ES-I3 (cell line): ENCODE measurements around the gene IFIT3.

Experiments used
- H3K36me3 ChIP-seq: 2 replicates; pipeline ENCODE4 v1.6.1; 2013; ENCODE audit warnings: mild to moderate bottlenecking, low read length, control low read depth, moderate library complexity; ENCODE audit not compliant: insufficient read depth
- H3K4me1 ChIP-seq: 2 replicates; pipeline ENCODE4 v1.6.1; 2013; ENCODE audit warnings: mild to moderate bottlenecking, control low read depth, low read length; ENCODE audit not compliant: insufficient read depth
- H3K9ac ChIP-seq: 2 replicates; pipeline ENCODE4 v1.6.1; 2013; ENCODE audit warnings: low read depth, mild to moderate bottlenecking, low read length, moderate library complexity
- H3K9me3 ChIP-seq: 2 replicates; pipeline ENCODE4 v1.6.1; 2013; ENCODE audit warnings: mild to moderate bottlenecking, low read length, moderate library complexity; ENCODE audit not compliant: control insufficient read depth, insufficient read depth

IFIT3 gene

GRCh38 chr10:89296220-89296648 is 31.6 kb upstream of the IFIT3 start:
- Histone ChIP-seq H3K9ac (no peak overlapping the region), H3K36me3 (no peaks in the 10 kb centered on the region; the same call in 1 of the 2 replicates), H3K9me3 (0 out of 2 replicates have a peak, but pooled peaks cover 3% of the 10 kb centered on the region), H3K4me1 (0 out of 2 replicates have a peak, but pooled peaks cover under 1% of the 10 kb centered on the region)

GRCh38 chr10:89297356-89297755 is 30.4 kb upstream of the IFIT3 start:
- Histone ChIP-seq H3K36me3 (no peaks in the 10 kb centered on the region; the same call in 1 of the 2 replicates), H3K9ac (no peak overlapping the region), H3K9me3 (0 out of 2 replicates have a peak, but pooled peaks cover 3% of the 10 kb centered on the region), H3K4me1 (0 out of 2 replicates have a peak, but pooled peaks cover 11% of the 10 kb centered on the region)

- no peak overlapping the region for H3K9ac ChIP-seq
- peaks cover 13% of the 10 kb centered on the region; the same call in 1 of the 2 replicates for H3K4me1 ChIP-seq
- 0 out of 2 replicates have a peak, but pooled peaks cover 3% of the 10 kb centered on the region for H3K9me3 ChIP-seq
- no peaks in the 10 kb centered on the region for H3K36me3 ChIP-seq
These were observed 30.0 kb upstream of the IFIT3 start for GRCh38 chr10:89297791-89298190.

GRCh38 chr10:89299031-89299430 is 28.8 kb upstream of the IFIT3 start:
- Histone ChIP-seq H3K9me3 (0 out of 2 replicates have a peak, but pooled peaks cover 2% of the 10 kb centered on the region), H3K4me1 (peaks cover 13% of the 10 kb centered on the region; the same call in 1 of the 2 replicates), H3K9ac (no peak overlapping the region), H3K36me3 (no peaks in the 10 kb centered on the region)

GRCh38 chr10:89301232-89301631 is 26.6 kb upstream of the IFIT3 start:
- no peak overlapping the region for H3K9ac ChIP-seq
- no peaks in the 10 kb centered on the region for H3K9me3 ChIP-seq
- peaks cover 13% of the 10 kb centered on the region; the same call in 1 of the 2 replicates for H3K4me1 ChIP-seq
- H3K36me3 ChIP-seq: no peaks in the 10 kb centered on the region

GRCh38 chr10:89301721-89302445 is 25.9 kb upstream of the IFIT3 start, which contains the start of gene IFIT2:
IFIT2 (plus strand) TSS chr10:89302046; CDS start chr10:89302124, 78 bp downstream.
- Histone ChIP-seq H3K36me3 (no peaks in the 10 kb centered on the region), H3K9ac (no peak within 1 kb of the TSS; the same call in 1 of the 2 replicates), H3K4me1 (peaks cover 13% of the 10 kb centered on the region; the same call in 1 of the 2 replicates), H3K9me3 (no peaks in the 10 kb centered on the region)

- Histone ChIP-seq H3K9ac (no peak overlapping the region), H3K9me3 (no peaks in the 10 kb centered on the region), H3K36me3 (no peaks in the 10 kb centered on the region), H3K4me1 (peaks cover 13% of the 10 kb centered on the region; the same call in 1 of the 2 replicates)
These were observed 25.2 kb upstream of the IFIT3 start for GRCh38 chr10:89302625-89303024.

GRCh38 chr10:89303161-89303560 is 24.6 kb upstream of the IFIT3 start:
- Histone ChIP-seq H3K4me1 (peaks cover 13% of the 10 kb centered on the region; the same call in 1 of the 2 replicates), H3K9me3 (no peaks in the 10 kb centered on the region), H3K36me3 (no peaks in the 10 kb centered on the region), H3K9ac (no peak overlapping the region)

GRCh38 chr10:89304026-89304425 is 23.8 kb upstream of the IFIT3 start:
- H3K9ac ChIP-seq: no peak overlapping the region
- H3K4me1 ChIP-seq: peaks cover 13% of the 10 kb centered on the region; the same call in 1 of the 2 replicates
- H3K36me3 ChIP-seq: no peaks in the 10 kb centered on the region
- H3K9me3 ChIP-seq: no peaks in the 10 kb centered on the region

GRCh38 chr10:89304446-89304845 is 23.4 kb upstream of the IFIT3 start:
- Histone ChIP-seq H3K4me1 (peaks cover 13% of the 10 kb centered on the region; the same call in 1 of the 2 replicates), H3K9me3 (no peaks in the 10 kb centered on the region), H3K36me3 (no peaks in the 10 kb centered on the region), H3K9ac (no peak overlapping the region)

- H3K9ac ChIP-seq: no peak overlapping the region
- H3K9me3 ChIP-seq: no peaks in the 10 kb centered on the region
- peaks cover 13% of the 10 kb centered on the region; the same call in 1 of the 2 replicates for H3K4me1 ChIP-seq
- H3K36me3 ChIP-seq: no peaks in the 10 kb centered on the region
These were observed 22.9 kb upstream of the IFIT3 start for GRCh38 chr10:89304925-89305324.

GRCh38 chr10:89305766-89306433 is 21.9 kb upstream of the IFIT3 start:
- Histone ChIP-seq H3K36me3 (no peaks in the 10 kb centered on the region), H3K9ac (no peak overlapping the region), H3K9me3 (no peaks in the 10 kb centered on the region), H3K4me1 (peaks cover 17% of the 10 kb centered on the region)

GRCh38 chr10:89306434-89307268 is 21.1 kb upstream of the IFIT3 start:
- Histone ChIP-seq H3K9ac (no peak overlapping the region), H3K9me3 (no peaks in the 10 kb centered on the region), H3K36me3 (no peaks in the 10 kb centered on the region), H3K4me1 (peaks cover 12% of the 10 kb centered on the region)

GRCh38 chr10:89307269-89307577 is 20.6 kb upstream of the IFIT3 start:
- no peaks in the 10 kb centered on the region for H3K9me3 ChIP-seq
- no peak overlapping the region for H3K9ac ChIP-seq
- H3K4me1 ChIP-seq: peaks cover 7% of the 10 kb centered on the region
- H3K36me3 ChIP-seq: no peaks in the 10 kb centered on the region
